ENCODE data around the gene KANK4.

- TF ChIP-seq CTCF (IDR thresholded peaks at IDR 0.05) = no peak
- TF ChIP-seq EZH2 (IDR thresholded peaks at IDR 0.05; ENCODE audit: borderline replicate concordance, insufficient read depth, low read depth, low read length, poor library complexity, severe bottlenecking) = no peak
Observed at GRCh38 chr1:62316135-62316534, 3.1 kb downstream of the KANK4 start.

Data from B cell (primary cell).